Sigmoid colon (tissue), 4 donors: ENCODE data around the gene ARHGEF28.

Source experiments
- CTCF ChIP-seq, 4 experiments: fragments of 450-650 bp in 3 of 4; fragments of 200-600 bp in 1 of 4; IDR thresholded peaks; one replicate each; pipeline ENCODE4 v1.5.1; 2016 to 2019; ENCODE audit warnings: antibody characterized with exemption in 4 of 4, mild to moderate bottlenecking in 3 of 4, moderate library complexity in 2 of 4
- EP300 ChIP-seq, 4 donors: sonication (generic); formaldehyde crosslinking; IDR thresholded peaks; one replicate each; pipeline ENCODE4 v1.6.1; 2017; ENCODE audit warnings: antibody characterized with exemption in 4 of 4
- POLR2A ChIP-seq, 2 donors: fragments of 450-650 bp; IDR thresholded peaks; one replicate each; pipeline ENCODE4 v1.6.1; 2016; ENCODE audit warnings: antibody characterized with exemption in 2 of 2, mild to moderate bottlenecking in 2 of 2, moderate library complexity in 2 of 2
- POLR2AphosphoS5 ChIP-seq, 4 donors: sonication (generic); formaldehyde crosslinking; IDR thresholded peaks; one replicate each; pipeline ENCODE4 v1.6.1; 2017; ENCODE audit warnings: antibody characterized with exemption in 4 of 4

GRCh38 chr5:73774924-73775323 is 148.9 kb downstream of the ARHGEF28 start:
- TF ChIP-seq CTCF (IDR thresholded peaks at IDR 0.05) (no peak), POLR2AphosphoS5 (IDR thresholded peaks at IDR 0.05) (no peak), POLR2A (IDR thresholded peaks at IDR 0.05) (no peak), EP300 (IDR thresholded peaks at IDR 0.05) (no peak)
